GM19455 (cell line): ENCODE data around the gene NFKBIE.
"Not testable (repeated sequence)": the region's sequence is repeated elsewhere in the genome, so short reads cannot be mapped to it uniquely, and the experiment has no call there.

Experiments used
- ATAC-seq: cut with Tn5 transposase; IDR thresholded peaks from one replicate; pipeline ENCODE4 v1.9.1; 2021; ENCODE audit not compliant: unreplicated experiment

NFKBIE gene

DNA sequence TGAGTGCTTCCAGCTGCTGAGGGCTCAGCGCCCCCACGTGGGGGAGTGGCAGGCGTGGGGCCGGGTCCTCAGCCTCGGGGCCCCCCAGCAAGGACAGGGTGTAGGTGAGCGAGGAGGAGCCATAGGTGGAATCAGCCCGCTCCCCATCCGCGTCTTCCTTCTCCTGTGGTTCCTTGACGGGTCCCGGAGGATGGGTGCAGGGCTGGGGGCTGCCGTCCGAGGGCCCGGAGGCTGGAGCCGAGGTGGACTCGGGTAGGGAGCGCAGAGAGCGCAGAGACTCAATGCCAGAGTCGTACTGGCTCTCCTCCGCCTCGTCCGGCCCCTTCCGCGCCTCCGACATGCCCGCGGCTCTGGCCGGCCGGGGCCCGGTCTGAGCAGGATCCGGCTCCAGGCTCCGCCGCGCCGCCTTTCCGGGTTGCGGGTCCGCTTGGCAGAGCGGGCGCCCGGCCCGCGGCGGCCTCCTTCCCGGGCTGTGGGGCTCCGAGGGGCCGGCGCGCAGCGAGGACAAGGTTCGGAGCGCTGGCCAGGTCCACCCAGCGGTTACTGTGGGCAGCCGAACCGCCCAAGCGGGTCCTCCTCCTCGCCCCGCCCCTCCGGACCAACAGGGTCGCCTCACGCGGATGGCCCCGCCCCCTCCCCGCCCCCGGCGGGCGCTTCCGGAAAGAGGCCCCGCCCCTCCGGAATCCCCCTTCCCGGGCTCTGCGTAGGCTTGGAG lies at the start of gene NFKBIE:
TSS of gene NFKBIE (minus strand) at position 545 of the 715 bp plus-strand sequence. CDS start at position 340, 205 bp downstream.
- peak; percentile 45 for ATAC-seq

DNA sequence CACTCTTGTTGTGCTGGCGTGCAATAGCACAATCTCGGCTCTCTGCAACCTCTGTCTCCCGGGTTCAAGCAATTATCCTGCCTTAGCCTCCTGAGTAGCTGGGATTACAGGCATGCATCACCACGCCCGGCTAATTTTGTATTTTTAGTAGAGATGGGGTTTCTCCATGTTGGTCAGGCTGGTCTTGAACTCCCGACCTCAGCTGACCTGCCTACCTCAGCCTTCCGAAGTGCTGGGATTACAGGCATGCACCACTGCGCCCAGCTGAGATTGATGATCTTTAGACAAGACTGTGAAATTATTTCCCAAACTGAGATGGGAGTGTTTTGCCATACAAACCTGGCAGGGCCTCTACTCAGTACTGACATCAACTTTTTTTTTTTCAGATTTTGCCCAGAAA lies 49.3 kb upstream of the NFKBIE start:
- ATAC-seq: not testable (repeated sequence)

DNA sequence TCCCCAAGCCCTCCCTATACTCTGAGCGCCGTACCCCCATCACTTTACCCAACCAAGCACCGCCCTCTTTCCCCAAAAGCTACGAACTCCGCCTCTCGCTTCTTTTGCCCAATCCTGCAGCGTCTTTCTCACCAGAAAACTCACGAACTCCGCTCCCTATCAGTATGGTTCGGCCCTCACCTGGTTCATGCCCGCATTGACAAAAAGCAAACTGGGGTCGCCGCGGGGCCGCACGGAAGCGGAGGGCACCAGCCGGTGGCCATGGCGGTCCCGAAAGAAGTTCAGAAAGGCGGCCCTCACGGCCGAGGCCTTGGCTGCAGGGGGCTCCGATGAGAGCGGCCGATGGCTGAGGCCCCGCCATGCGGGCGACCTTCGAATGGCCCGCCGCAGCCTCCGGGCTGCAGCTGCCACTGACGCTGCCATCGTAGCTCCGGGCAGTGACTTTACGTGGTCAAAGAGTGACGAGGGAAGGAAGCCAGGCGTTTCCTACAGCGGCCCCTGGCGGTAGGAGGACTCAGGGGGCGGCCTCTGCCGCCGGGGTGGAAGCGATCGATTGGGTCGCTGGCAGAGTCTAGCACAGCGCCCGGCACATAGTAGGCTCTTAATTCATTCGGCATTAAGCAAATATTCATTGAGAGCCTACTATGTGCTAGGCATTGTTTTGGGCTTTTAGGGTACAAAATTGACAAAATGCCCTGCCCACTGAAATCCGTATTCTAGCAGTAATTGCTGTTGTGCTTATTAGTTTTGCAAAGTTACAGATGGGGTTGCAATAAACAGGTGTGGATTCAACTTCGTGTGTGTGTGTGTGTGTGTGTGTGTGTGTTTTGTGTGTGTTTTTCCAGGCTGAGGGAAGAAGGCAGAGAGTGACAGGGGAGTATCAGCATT lies 47.8 kb upstream of the NFKBIE start, which contains the start of gene AARS2:
TSS of gene AARS2 (minus strand) at position 447 of the 888 bp plus-strand sequence. CDS start at position 423, 24 bp downstream.
- ATAC-seq: peak; percentile 93

GRCh38 chr6:44311767-44312166 lies 46.4 kb upstream of the NFKBIE start:
- ATAC-seq: no peak

DNA sequence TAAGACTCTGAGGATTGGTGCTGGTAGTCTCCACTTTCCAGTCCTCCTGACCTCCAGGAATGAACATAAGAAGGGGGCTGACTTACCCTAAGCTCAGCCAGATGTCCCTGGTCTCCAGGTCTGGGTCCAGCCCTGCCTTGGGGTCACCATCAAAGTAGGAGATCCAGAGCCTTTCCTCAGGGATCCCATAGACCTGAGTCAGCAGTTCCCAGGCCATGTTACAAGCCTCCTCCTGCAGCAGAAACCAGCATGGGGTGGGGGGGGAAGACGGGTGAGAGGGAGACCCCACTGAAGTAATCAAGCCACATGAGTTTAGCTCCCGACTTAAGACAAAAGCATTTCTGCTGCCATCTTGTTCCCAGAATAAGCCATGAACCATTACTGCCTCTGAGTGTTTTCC lies 46.0 kb upstream of the NFKBIE start:
- no peak for ATAC-seq

- no peak for ATAC-seq
Observed at GRCh38 chr6:44310241-44310640, 44.9 kb upstream of the NFKBIE start.

DNA sequence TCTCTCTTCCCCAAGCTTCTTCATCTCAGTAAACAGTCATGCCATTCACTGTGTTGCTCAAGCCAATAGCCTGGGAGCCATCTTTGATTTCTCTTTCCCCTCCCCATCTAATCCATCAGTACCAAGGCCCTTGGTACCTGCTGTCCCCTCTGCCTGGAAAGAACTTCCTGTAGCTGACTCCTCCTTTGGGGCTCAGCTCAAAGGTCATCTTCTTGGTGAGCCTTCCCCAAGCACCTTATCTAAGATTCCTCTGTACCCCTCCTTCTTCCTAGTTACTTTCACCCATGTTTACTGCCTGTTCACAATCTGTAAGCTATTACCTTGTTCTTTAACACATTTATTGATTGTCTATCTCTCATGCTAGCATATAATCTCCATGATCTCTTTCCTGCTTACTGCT lies 44.3 kb upstream of the NFKBIE start:
- no peak for ATAC-seq

DNA sequence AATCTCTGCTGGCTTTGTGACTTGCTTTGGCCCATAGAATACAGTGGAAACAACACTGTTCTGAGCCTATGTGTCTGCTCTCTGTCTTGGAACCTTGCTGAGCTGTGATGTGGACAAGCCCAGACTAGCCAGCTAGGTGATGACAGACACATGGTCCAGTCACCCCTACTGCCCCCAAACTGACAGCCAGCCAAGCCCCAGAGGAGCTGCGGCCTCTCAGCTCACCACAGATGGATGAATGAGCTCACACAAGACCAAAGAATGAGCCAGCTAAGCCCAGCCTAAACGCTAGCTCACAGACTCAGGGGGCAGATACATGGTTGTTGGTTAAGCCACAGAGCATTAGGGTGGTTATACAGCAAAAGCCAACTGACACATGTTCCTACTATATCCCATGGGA lies 43.7 kb upstream of the NFKBIE start:
- ATAC-seq: no peak

DNA sequence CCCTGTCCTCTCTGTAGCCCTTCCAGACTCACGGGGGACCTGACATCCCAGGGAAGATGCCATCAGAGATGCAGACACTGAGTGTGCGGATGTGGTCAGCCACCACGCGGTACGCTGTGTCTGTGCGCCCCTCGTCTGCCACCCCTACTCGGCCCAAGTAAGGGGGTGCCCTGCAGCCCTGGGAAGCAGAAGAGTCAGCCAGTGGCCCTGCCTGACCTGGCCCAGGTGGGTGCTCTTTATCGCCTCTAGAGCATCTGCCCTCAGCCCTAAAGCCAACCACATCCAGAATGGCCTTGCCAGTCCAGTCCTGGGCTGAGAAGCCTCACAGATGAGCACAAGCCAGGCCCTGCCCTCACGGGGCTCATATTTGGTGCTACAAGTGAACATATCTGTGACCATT lies 41.9 kb upstream of the NFKBIE start:
- no peak for ATAC-seq

DNA sequence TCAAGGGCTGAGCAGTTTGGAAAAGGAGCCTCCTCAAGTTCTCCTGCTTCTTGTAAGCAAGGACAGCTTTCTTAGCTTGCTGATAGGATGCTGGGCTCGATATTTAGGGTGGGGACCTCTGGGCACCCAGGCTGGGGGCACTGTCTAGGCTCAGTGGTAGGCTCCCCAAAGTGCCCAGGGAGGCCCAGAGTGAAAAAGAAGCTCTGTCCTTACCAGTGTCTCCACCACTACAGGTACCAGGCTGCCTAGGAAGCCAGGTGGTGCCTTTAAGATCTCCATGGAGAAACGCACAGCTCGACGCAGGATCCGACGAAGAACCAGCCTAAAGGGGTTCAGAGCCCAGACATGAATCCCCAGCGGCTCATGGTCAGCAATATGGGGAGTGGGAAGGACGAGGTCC lies 41.4 kb upstream of the NFKBIE start:
- no peak for ATAC-seq

GRCh38 chr6:44305200-44305725 lies 39.9 kb upstream of the NFKBIE start:
- no peak for ATAC-seq

GRCh38 chr6:44304282-44305199 lies 39.2 kb upstream of the NFKBIE start:
- no peak for ATAC-seq

- ATAC-seq: no peak
Observed at GRCh38 chr6:44303842-44304241, 38.5 kb upstream of the NFKBIE start.

DNA sequence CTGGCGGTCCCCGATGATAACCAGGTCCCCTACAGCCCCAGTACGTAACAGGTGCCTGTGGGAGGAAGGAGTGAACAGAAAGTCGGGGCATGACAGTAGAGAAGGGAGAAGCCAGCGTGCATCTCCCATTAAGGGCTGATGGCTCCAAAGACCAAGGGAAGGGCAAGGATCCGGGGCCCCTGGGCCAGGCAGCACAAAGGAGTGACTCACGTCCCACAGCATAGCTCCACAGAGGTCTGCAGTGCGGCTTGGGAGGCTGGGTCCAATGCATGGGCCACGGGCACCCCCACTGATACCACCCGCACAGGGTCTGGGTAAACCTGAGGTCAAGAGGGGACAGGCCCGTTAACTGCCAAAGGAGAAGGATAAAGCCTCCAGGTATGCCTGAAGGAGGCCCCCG lies 37.5 kb upstream of the NFKBIE start:
- ATAC-seq: no peak

- no peak for ATAC-seq
Observed at GRCh38 chr6:44301782-44302564, 36.6 kb upstream of the NFKBIE start.

- ATAC-seq: no peak
Observed at GRCh38 chr6:44301106-44301505, 35.8 kb upstream of the NFKBIE start.

- ATAC-seq: no peak
Observed at GRCh38 chr6:44300292-44300823, 35.0 kb upstream of the NFKBIE start.

DNA sequence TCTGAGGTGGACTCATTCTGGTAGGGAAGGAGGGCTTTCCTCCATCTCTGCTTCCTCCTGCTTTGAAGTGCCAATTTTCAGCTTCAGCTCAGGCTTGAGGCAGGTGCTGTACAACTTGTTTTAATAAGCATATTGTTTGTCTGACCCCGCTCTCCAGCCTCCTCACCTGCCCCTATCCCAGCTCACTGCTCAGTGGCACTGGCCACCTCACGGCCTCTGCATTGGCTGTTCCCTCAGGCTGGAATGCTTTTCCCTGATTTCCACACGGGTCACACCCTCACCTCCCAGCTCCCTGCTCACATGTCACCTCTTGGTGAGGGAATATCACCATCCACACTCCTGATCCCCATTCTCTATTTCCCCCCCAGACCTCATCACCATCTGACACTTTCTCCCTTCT lies 33.5 kb upstream of the NFKBIE start:
- no peak for ATAC-seq

- ATAC-seq: no peak
Observed at GRCh38 chr6:44298055-44298803, 32.9 kb upstream of the NFKBIE start.
